H9 (cell line): ENCODE data around the gene PHETA1. TPM values are rescaled to one million over a fixed set of nuclear protein-coding genes. Genes with fewer than 3 reads are reported as not detected.

Experiments used
- DNase-seq: peaks from one replicate; pipeline ENCODE4 v3.0.0-alpha.2; 2017
- H2AFZ ChIP-seq: one replicate; pipeline ENCODE4 v1.6.1; 2013; ENCODE audit warnings: mild to moderate bottlenecking, low read length, control low read depth, moderate library complexity
- H2AK5ac ChIP-seq: 2 replicates; pipeline ENCODE4 v1.6.1; 2013; ENCODE audit warnings: low read length, control low read depth, mixed read lengths; ENCODE audit not compliant: insufficient read length
- H2BK120ac ChIP-seq: one replicate; pipeline ENCODE4 v1.6.1; 2013; ENCODE audit warnings: low read depth, mild to moderate bottlenecking, low read length, control low read depth, inconsistent platforms; ENCODE audit not compliant: poor library complexity, severe bottlenecking
- H2BK12ac ChIP-seq: 2 replicates; pipeline ENCODE4 v1.6.1; 2013; ENCODE audit warnings: low read length, control low read depth, mixed read lengths, low read depth; ENCODE audit not compliant: insufficient read length
- H2BK15ac ChIP-seq: 2 replicates; pipeline ENCODE4 v1.6.1; 2013; ENCODE audit warnings: low read depth, low read length, control low read depth
- H2BK20ac ChIP-seq: one replicate; pipeline ENCODE4 v1.6.1; 2013; ENCODE audit warnings: low read depth, mild to moderate bottlenecking, low read length, control low read depth, inconsistent platforms; ENCODE audit not compliant: poor library complexity, severe bottlenecking
- H2BK5ac ChIP-seq: 2 replicates; pipeline ENCODE4 v1.6.1; 2013; ENCODE audit warnings: low read length, control low read depth, mixed read lengths; ENCODE audit not compliant: insufficient read length
- H3K14ac ChIP-seq: 2 replicates; pipeline ENCODE4 v1.6.1; 2013; ENCODE audit warnings: low read length, control low read depth; ENCODE audit not compliant: insufficient read depth
- H3K18ac ChIP-seq: 2 replicates; pipeline ENCODE4 v1.6.1; 2013; ENCODE audit warnings: low read depth, mild to moderate bottlenecking, mixed read lengths, low read length, control low read depth; ENCODE audit not compliant: insufficient read length
- H3K23ac ChIP-seq: 2 replicates; pipeline ENCODE4 v1.6.1; 2013; ENCODE audit warnings: low read length, control low read depth, mixed read lengths, low read depth; ENCODE audit not compliant: insufficient read length
- H3K23me2 ChIP-seq: 2 replicates; pipeline ENCODE4 v1.6.1; 2013; ENCODE audit warnings: low read depth, mild to moderate bottlenecking, mixed read lengths, low read length, control low read depth; ENCODE audit not compliant: insufficient read length, poor library complexity, severe bottlenecking
- H3K27ac ChIP-seq: 2 replicates; pipeline ENCODE4 v1.5.1; 2013; ENCODE audit warnings: low read length, control low read depth, mixed read lengths, low read depth; ENCODE audit not compliant: insufficient read length
- H3K27me3 ChIP-seq: 2 replicates; pipeline ENCODE4 v1.6.1; 2013; ENCODE audit warnings: low read length, control low read depth, inconsistent platforms; ENCODE audit not compliant: insufficient read depth
- H3K4ac ChIP-seq: 2 replicates; pipeline ENCODE4 v1.6.1; 2013; ENCODE audit warnings: low read depth, mild to moderate bottlenecking, control low read depth, inconsistent platforms, low read length, moderate library complexity
- H3K4me1 ChIP-seq: 2 replicates; pipeline ENCODE4 v1.6.1; 2013; ENCODE audit warnings: low read length, control low read depth, inconsistent platforms; ENCODE audit not compliant: insufficient read depth
- H3K4me2 ChIP-seq: 2 replicates; pipeline ENCODE4 v1.6.1; 2013; ENCODE audit warnings: low read length, control low read depth, mixed read lengths; ENCODE audit not compliant: insufficient read length, insufficient read depth
- H3K56ac ChIP-seq: 2 replicates; pipeline ENCODE4 v1.6.1; 2013; ENCODE audit warnings: low read depth, mild to moderate bottlenecking, mixed read lengths, low read length, control low read depth; ENCODE audit not compliant: insufficient read length
- H3K79me1 ChIP-seq: 2 replicates; pipeline ENCODE4 v1.6.1; 2013; ENCODE audit warnings: low read depth, mild to moderate bottlenecking, moderate library complexity, low read length, control low read depth, inconsistent platforms; ENCODE audit not compliant: insufficient read depth, poor library complexity, severe bottlenecking
- H3K79me2 ChIP-seq: 2 replicates; pipeline ENCODE4 v1.6.1; 2013; ENCODE audit warnings: low read length, control low read depth, inconsistent platforms; ENCODE audit not compliant: insufficient read depth
- H3K9ac ChIP-seq: 2 replicates; pipeline ENCODE4 v1.6.1; 2013; ENCODE audit warnings: low read length, control low read depth, mixed read lengths; ENCODE audit not compliant: insufficient read length; ENCODE audit errors: extremely low read depth
- H3K9me3 ChIP-seq: one replicate; pipeline ENCODE4 v1.6.1; 2013; ENCODE audit warnings: low read depth, low read length, inconsistent platforms; ENCODE audit not compliant: control insufficient read depth
- H3T11ph ChIP-seq: one replicate; pipeline ENCODE4 v1.6.1; 2013; ENCODE audit warnings: mild to moderate bottlenecking, low read length, control low read depth, inconsistent platforms
- H4K20me1 ChIP-seq: one replicate; pipeline ENCODE4 v1.6.1; 2013; ENCODE audit not compliant: control insufficient read depth, insufficient read length, insufficient read depth
- H4K5ac ChIP-seq: 2 replicates; pipeline ENCODE4 v1.6.1; 2013; ENCODE audit warnings: low read depth, mild to moderate bottlenecking, mixed read lengths, low read length, control low read depth; ENCODE audit not compliant: insufficient read length
- H4K8ac ChIP-seq: replicated peaks from 2 replicates; pipeline ENCODE4 v1.6.1; 2013; ENCODE audit warnings: low read length, control low read depth, mixed read lengths, low read depth; ENCODE audit not compliant: insufficient read length
- H4K91ac ChIP-seq: 2 replicates; pipeline ENCODE4 v1.6.1; 2013; ENCODE audit warnings: low read depth, mild to moderate bottlenecking, moderate library complexity, mixed read lengths, low read length, control low read depth; ENCODE audit not compliant: insufficient read length
- H3K27ac Mint-ChIP-seq, 3 experiments: 2 replicates in 2 of 3; 3 replicates in 1 of 3; pipeline ENCODE4 v1.8.0; 2020 to 2021; ENCODE audit warnings: mixed read lengths in 3 of 3, mild to moderate bottlenecking in 1 of 3, moderate library complexity in 1 of 3
- H3K27me3 Mint-ChIP-seq: 2 replicates; pipeline ENCODE4 v1.8.0; 2021; ENCODE audit warnings: low read depth, mild to moderate bottlenecking, moderate library complexity, mixed read lengths
- H3K36me3 Mint-ChIP-seq, 3 experiments: 2 replicates in 2 of 3; 3 replicates in 1 of 3; pipeline ENCODE4 v1.8.0; 2020 to 2021; ENCODE audit warnings: low read depth in 3 of 3, mixed read lengths in 3 of 3; ENCODE audit not compliant: insufficient read depth in 1 of 3
- H3K4me1 Mint-ChIP-seq, 2 experiments: 2 replicates each; pipeline ENCODE4 v1.8.0; 2020; ENCODE audit warnings: mixed read lengths in 2 of 2
- H3K4me3 Mint-ChIP-seq, 2 experiments: 2 replicates in 1 of 2; 3 replicates in 1 of 2; pipeline ENCODE4 v1.8.0; 2020 to 2021; ENCODE audit warnings: mild to moderate bottlenecking in 2 of 2, mixed read lengths in 2 of 2, moderate library complexity in 1 of 2
- H3K9me3 Mint-ChIP-seq, 2 experiments: 2 replicates in 1 of 2; 3 replicates in 1 of 2; pipeline ENCODE4 v1.8.0; 2020; ENCODE audit warnings: mild to moderate bottlenecking in 2 of 2, mixed read lengths in 2 of 2, moderate library complexity in 1 of 2
- CTCF ChIP-seq: fragments of 200-600 bp; sonication (generic); conservative IDR thresholded peaks from 3 replicates; pipeline ENCODE4 v1.8.0; 2021; ENCODE audit warnings: antibody characterized with exemption, mild to moderate bottlenecking
- WGBS: extraction: QIAGEN DNeasy Blood & Tissue Kit; methylation state at CpG from one replicate; pipeline ENCODE4 v1.1.7; 2013; ENCODE audit warnings: missing lambda C conversion rate, low lambda C conversion rate, mixed read lengths; ENCODE audit not compliant: insufficient read length; ENCODE audit errors: extremely low coverage; 5-methylcytosine and 5-hydroxymethylcytosine counted together
- total RNA-seq: library from RNA; stranded (reverse); gene quantifications from 2 replicates; pipeline ENCODE4 v1.2.1, GENCODE V29; 2021

The PHETA1 gene
- total RNA-seq, 1 experiment from 2014 or later, result 13.1 TPM

- no peak overlapping the region for H3K4ac ChIP-seq
- H3K27me3 ChIP-seq, result no peaks in the 10 kb centered on the region
- H4K20me1 ChIP-seq, result no peaks in the 10 kb centered on the region
- no peak overlapping the region for H2BK5ac ChIP-seq
- no CpG with 5 or more reads among the region's 3 CpGs for WGBS
- H3K9ac ChIP-seq, result no peak overlapping the region
- Mint-ChIP-seq H3K36me3 (peaks cover 0 to 13% (median 3%) of the 10 kb centered on the region in 3 experiments; a peak in 4 of 7 replicates), H3K27me3 (peaks cover 19% of the 10 kb centered on the region), H3K27ac (no peak overlapping the region), H3K4me3 (no peak overlapping the region), H3K4me1 (peaks cover 11 to 17% of the 10 kb centered on the region in 2 experiments; a peak in 3 of 4 replicates), H3K9me3 (no peaks in the 10 kb centered on the region)
- no peak overlapping the region for H4K91ac ChIP-seq
- H2BK120ac ChIP-seq, result no peak overlapping the region
- no peaks in the 10 kb centered on the region for H3K9me3 ChIP-seq
- DNase-seq, result no peak
- no peak overlapping the region for H3K27ac ChIP-seq
- H2AFZ ChIP-seq, result no peak overlapping the region
- H2BK20ac ChIP-seq, result no peak overlapping the region
- H4K5ac ChIP-seq, result no peak overlapping the region
- H3K79me1 ChIP-seq, result no peaks in the 10 kb centered on the region
- no peak overlapping the region for H2AK5ac ChIP-seq
- no peak overlapping the region for H3K56ac ChIP-seq
- no peak for TF ChIP-seq CTCF
- H3K23me2 ChIP-seq, result peaks cover 4% of the 10 kb centered on the region
- H3T11ph ChIP-seq, result no peak overlapping the region
- no peak overlapping the region for H3K18ac ChIP-seq
- no peak overlapping the region for H4K8ac ChIP-seq
- H3K4me2 ChIP-seq, result no peak overlapping the region
- no peaks in the 10 kb centered on the region for H3K79me2 ChIP-seq
- H3K4me1 ChIP-seq, result no peaks in the 10 kb centered on the region
- no peak overlapping the region for H3K14ac ChIP-seq
- no peak overlapping the region for H2BK15ac ChIP-seq
- no peak overlapping the region for H3K23ac ChIP-seq
- H2BK12ac ChIP-seq, result no peak overlapping the region
These were observed 5.3 kb downstream of the PHETA1 start for GRCh38 chr12:111363578-111363977.
